DND-41 (cell line): Measurements from ENCODE around the gene HGS.

ENCODE experiments used
- ATAC-seq: fragments of 200-7000 bp; cut with Tn5 transposase; 3 replicates; pipeline ENCODE4 v1.9.1; 2021; ENCODE audit warnings: low read depth; ENCODE audit not compliant: insufficient read depth
- DNase-seq: peaks from one replicate; pipeline ENCODE4 v3.0.0-alpha.2; 2020
- H2AFZ ChIP-seq: 2 replicates; pipeline ENCODE4 v1.6.0; 2012; ENCODE audit warnings: low read depth, low read length
- H3K27ac ChIP-seq: 2 replicates; pipeline ENCODE4 v1.5.1; 2012; ENCODE audit warnings: low read length, inconsistent platforms
- H3K27me3 ChIP-seq: fragments of 200-600 bp; sonication (generic); 2 replicates; pipeline ENCODE4 v1.6.0; 2012; ENCODE audit warnings: low read length, mild to moderate bottlenecking, inconsistent platforms; ENCODE audit not compliant: insufficient read depth, poor library complexity
- H3K36me3 ChIP-seq: 2 replicates; pipeline ENCODE4 v1.5.1; 2012; ENCODE audit warnings: low read length, inconsistent platforms; ENCODE audit not compliant: insufficient read depth
- H3K4me1 ChIP-seq: 2 replicates; pipeline ENCODE4 v1.5.1; 2012; ENCODE audit warnings: mild to moderate bottlenecking, low read length; ENCODE audit not compliant: insufficient read depth
- H3K4me2 ChIP-seq: 2 replicates; pipeline ENCODE4 v1.6.0; 2012; ENCODE audit warnings: mild to moderate bottlenecking, moderate library complexity, low read length, inconsistent platforms; ENCODE audit not compliant: insufficient read depth
- H3K4me3 ChIP-seq, 2 experiments: fragments of 200-600 bp in 1 of 2; shearing (Covaris generic) in 1 of 2; 2 replicates each; pipeline ENCODE4 v1.5.1; 2012 to 2016; ENCODE audit warnings: inconsistent platforms in 2 of 2, low read length in 2 of 2, mild to moderate bottlenecking in 2 of 2, low read depth in 1 of 2, moderate library complexity in 1 of 2
- H3K79me2 ChIP-seq: 2 replicates; pipeline ENCODE4 v1.6.0; 2012; ENCODE audit warnings: low read length, inconsistent platforms; ENCODE audit not compliant: insufficient read depth
- H3K9ac ChIP-seq: 2 replicates; pipeline ENCODE4 v1.6.0; 2012; ENCODE audit warnings: low read depth, mild to moderate bottlenecking, inconsistent platforms, low read length, moderate library complexity
- H3K9me3 ChIP-seq: 2 replicates; pipeline ENCODE4 v1.5.1; 2012; ENCODE audit warnings: low read length, moderate library complexity, mild to moderate bottlenecking, inconsistent platforms; ENCODE audit not compliant: insufficient read depth, severe bottlenecking
- H4K20me1 ChIP-seq: 2 replicates; pipeline ENCODE4 v1.6.0; 2012; ENCODE audit warnings: low read length; ENCODE audit not compliant: insufficient read depth
- CTCF ChIP-seq: IDR thresholded peaks from 2 replicates; pipeline ENCODE4 v1.5.1; 2012; ENCODE audit warnings: borderline replicate concordance, low read length, moderate library complexity, mild to moderate bottlenecking; ENCODE audit not compliant: poor library complexity, severe bottlenecking; ENCODE audit errors: extremely low read depth
- EZH2 ChIP-seq: IDR thresholded peaks from 3 replicates; pipeline ENCODE4 v1.6.1; 2012; ENCODE audit warnings: borderline replicate concordance, low read depth, mild to moderate bottlenecking, moderate library complexity, low read length, inconsistent platforms; ENCODE audit not compliant: severe bottlenecking

The HGS gene

GRCh38 chr17:81708739-81709185 lies 25.0 kb downstream of the HGS start:
- peaks cover 45% of the 10 kb centered on the region for H3K4me1 ChIP-seq

GRCh38 chr17:81710514-81711308 lies 26.9 kb downstream of the HGS start:
- peak overlapping the region; percentile 0; the same call in 1 of the 2 replicates for H3K27ac ChIP-seq
- no peak for ATAC-seq
- peak overlapping the region; percentile 93 for H3K9ac ChIP-seq
- H3K9me3 ChIP-seq: no peaks in the 10 kb centered on the region
- DNase-seq: no peak
- TF ChIP-seq EZH2: no peak
- no peak for TF ChIP-seq CTCF
- H3K4me2 ChIP-seq: peak overlapping the region; percentile 99
- peaks cover 44% of the 10 kb centered on the region for H4K20me1 ChIP-seq
- H3K27me3 ChIP-seq: no peaks in the 10 kb centered on the region
- peaks cover 44% of the 10 kb centered on the region for H3K4me1 ChIP-seq
- H3K36me3 ChIP-seq: peaks cover 42% of the 10 kb centered on the region
- no peak overlapping the region for H2AFZ ChIP-seq
- H3K4me3 ChIP-seq: peak overlapping the region in 1 of 2 experiments; percentile 96; a peak in 2 of 4 replicates
- peaks cover 38% of the 10 kb centered on the region for H3K79me2 ChIP-seq

More at GRCh38 chr17:81708739-81709185, 25.0 kb downstream of the HGS start:
- Histone ChIP-seq H4K20me1 (peaks cover 43% of the 10 kb centered on the region), H3K4me3 (no peak overlapping the region), H3K4me2 (no peak overlapping the region), H2AFZ (no peak overlapping the region), H3K36me3 (peaks cover 43% of the 10 kb centered on the region), H3K9ac (no peak overlapping the region), H3K27me3 (no peaks in the 10 kb centered on the region), H3K9me3 (no peaks in the 10 kb centered on the region), H3K27ac (no peak overlapping the region), H3K79me2 (peaks cover 39% of the 10 kb centered on the region)
- TF ChIP-seq EZH2: no peak
- TF ChIP-seq CTCF: no peak
- DNase-seq: no peak
- no peak for ATAC-seq

DNA sequence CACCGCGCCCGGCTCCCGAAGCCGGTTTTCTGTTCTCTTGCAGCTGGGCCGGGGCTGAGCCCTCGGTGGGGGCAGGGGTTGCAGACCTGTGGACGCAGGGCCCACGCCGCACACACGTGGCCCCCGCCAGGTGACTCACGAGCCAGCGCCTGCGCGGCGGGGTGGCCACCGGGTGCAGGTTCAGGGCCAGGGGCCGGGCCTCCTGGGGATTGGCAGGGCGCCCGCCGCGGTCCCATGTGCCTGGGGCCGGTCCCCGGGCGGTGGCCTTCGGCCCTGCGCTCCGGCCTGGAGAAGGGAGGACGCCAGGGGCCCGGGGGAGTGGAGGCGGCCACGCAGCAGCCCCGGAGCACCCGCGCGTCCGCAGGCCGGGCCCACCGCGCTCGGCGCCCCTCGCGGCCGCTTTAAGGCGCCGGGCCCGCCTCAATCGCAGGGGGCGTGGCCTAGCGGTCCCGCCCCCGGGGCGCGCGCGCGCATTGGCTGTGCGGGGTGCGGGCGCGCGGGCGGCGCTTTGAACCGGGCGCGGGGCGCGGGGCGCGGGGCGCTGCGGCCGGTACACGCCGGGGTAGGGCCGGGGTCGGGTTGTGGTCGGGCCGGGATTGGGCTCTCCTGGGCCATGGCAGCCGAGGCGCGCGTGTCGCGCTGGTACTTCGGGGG lies 28.1 kb downstream of the HGS start, which contains the start of gene SLC25A10:
Gene SLC25A10, plus strand, starts transcription at position 471 of the 654 bp plus-strand sequence. Its CDS starts 143 bp downstream, at position 614.
- TF ChIP-seq CTCF: no peak
- no peak for TF ChIP-seq EZH2
- H3K4me2 ChIP-seq: peak within 1 kb of the TSS; percentile 99
- peak within 1 kb of the TSS; percentile 75 for H3K27ac ChIP-seq
- ATAC-seq (peak; percentile 72), DNase-seq (peak; percentile 75)
- peaks cover 44% of the 10 kb centered on the region for H3K4me1 ChIP-seq
- no peaks in the 10 kb centered on the region for H3K9me3 ChIP-seq
- peak within 1 kb of the TSS; percentile 83 to 96 for H3K4me3 ChIP-seq
- no peaks in the 10 kb centered on the region for H3K27me3 ChIP-seq
- peaks cover 31% of the 10 kb centered on the region for H3K79me2 ChIP-seq
- H3K36me3 ChIP-seq: peaks cover 35% of the 10 kb centered on the region
- peak within 1 kb of the TSS; percentile 90 for H2AFZ ChIP-seq
- H3K9ac ChIP-seq: peak within 1 kb of the TSS; percentile 93
- H4K20me1 ChIP-seq: peaks cover 40% of the 10 kb centered on the region
